WTC11 (cell line): ENCODE measurements around the gene ZNF292. TPM values are rescaled to one million over a fixed set of nuclear protein-coding genes. Genes with fewer than 3 reads are reported as not detected.

Experiments used
- ATAC-seq: fragments of 200-7000 bp; cut with Tn5 transposase; 2 replicates; pipeline ENCODE4 v1.10.0; 2021; ENCODE audit warnings: mild to moderate bottlenecking, moderate library complexity
- CTCF ChIA-PET: fragments of 300-600 bp; sonication (Branson Sonifier 250); formaldehyde crosslinking; loops from one replicate; lab custom pipeline; 2021; ENCODE audit warnings: antibody characterized with exemption; lab: Charles Lee
- POLR2A ChIA-PET: fragments of 350-600 bp; sonication (Branson Sonifier 250); formaldehyde crosslinking; loops from one replicate; lab custom pipeline; 2021; ENCODE audit warnings: antibody characterized with exemption; lab: Charles Lee
- DNase-seq: peaks from one replicate; pipeline ENCODE4 v3.0.0; 2021; ENCODE audit warnings: low spot score
- H3K27ac Mint-ChIP-seq: 2 replicates; pipeline ENCODE4 v1.8.0; 2021; ENCODE audit warnings: mixed read lengths
- H3K27me3 Mint-ChIP-seq: 2 replicates; pipeline ENCODE4 v1.8.0; 2021; ENCODE audit warnings: low read depth, mild to moderate bottlenecking, moderate library complexity, mixed read lengths
- H3K36me3 Mint-ChIP-seq: 2 replicates; pipeline ENCODE4 v1.8.0; 2021; ENCODE audit warnings: mixed read lengths
- H3K4me1 Mint-ChIP-seq: 2 replicates; pipeline ENCODE4 v1.8.0; 2022; ENCODE audit warnings: mixed read lengths
- H3K4me3 Mint-ChIP-seq: 2 replicates; pipeline ENCODE4 v1.8.0; 2021; ENCODE audit warnings: mild to moderate bottlenecking, moderate library complexity, mixed read lengths
- H3K9me3 Mint-ChIP-seq: 2 replicates; pipeline ENCODE4 v1.8.0; 2021; ENCODE audit warnings: mixed read lengths
- ATF1 ChIP-seq: sonication (generic); formaldehyde crosslinking; IDR thresholded peaks from 2 replicates; pipeline ENCODE4 v1.8.1; 2023; ENCODE audit warnings: mild to moderate bottlenecking, moderate library complexity, missing genetic modification reagents
- ATF2 ChIP-seq: sonication (generic); formaldehyde crosslinking; IDR thresholded peaks from 2 replicates; pipeline ENCODE4 v1.8.1; 2022; ENCODE audit warnings: low read depth, missing genetic modification reagents, borderline replicate concordance
- CDX4 ChIP-seq: fragments of 250-450 bp; sonication (Bioruptor Pico); IDR thresholded peaks from 2 replicates; pipeline ENCODE4 v1.9.0; 2021; ENCODE audit warnings: moderate library complexity, mild to moderate bottlenecking, inconsistent platforms, borderline replicate concordance
- CREM ChIP-seq: sonication (generic); formaldehyde crosslinking; IDR thresholded peaks from 2 replicates; pipeline ENCODE4 v1.8.1; 2022; ENCODE audit warnings: mild to moderate bottlenecking, missing genetic modification reagents, moderate library complexity
- E2F4 ChIP-seq: sonication (generic); formaldehyde crosslinking; IDR thresholded peaks from 2 replicates; pipeline ENCODE4 v1.8.1; 2022; ENCODE audit warnings: low read depth, mild to moderate bottlenecking, moderate library complexity, missing genetic modification reagents, borderline replicate concordance
- E2F5 ChIP-seq: sonication (generic); formaldehyde crosslinking; IDR thresholded peaks from 2 replicates; pipeline ENCODE4 v1.8.1; 2022; ENCODE audit warnings: mild to moderate bottlenecking, moderate library complexity, missing genetic modification reagents
- ESRRA ChIP-seq: sonication (generic); formaldehyde crosslinking; IDR thresholded peaks from 2 replicates; pipeline ENCODE4 v1.8.1; 2022; ENCODE audit warnings: mild to moderate bottlenecking, missing genetic modification reagents, borderline replicate concordance
- JAZF1 ChIP-seq: fragments of 250-450 bp; sonication (Bioruptor Pico); IDR thresholded peaks from 2 replicates; pipeline ENCODE4 v1.9.0; 2021; ENCODE audit warnings: moderate library complexity, mild to moderate bottlenecking, inconsistent platforms
- KAT7 ChIP-seq: sonication (generic); formaldehyde crosslinking; IDR thresholded peaks from 2 replicates; pipeline ENCODE4 v1.8.1; 2023; ENCODE audit warnings: missing genetic modification reagents, mild to moderate bottlenecking, borderline replicate concordance
- MLX ChIP-seq: sonication (generic); formaldehyde crosslinking; IDR thresholded peaks from 2 replicates; pipeline ENCODE4 v1.8.1; 2023; ENCODE audit warnings: mild to moderate bottlenecking, missing genetic modification reagents, moderate library complexity
- NFATC4 ChIP-seq: fragments of 250-450 bp; sonication (Bioruptor Pico); IDR thresholded peaks from 2 replicates; pipeline ENCODE4 v1.9.0; 2021; ENCODE audit warnings: mild to moderate bottlenecking
- NFYB ChIP-seq: sonication (generic); formaldehyde crosslinking; conservative IDR thresholded peaks from 2 replicates; pipeline ENCODE4 v1.8.0; 2022; ENCODE audit warnings: low read depth, missing genetic modification reagents
- NR1H2 ChIP-seq: sonication (generic); formaldehyde crosslinking; IDR thresholded peaks from 2 replicates; pipeline ENCODE4 v1.9.0; 2021; ENCODE audit warnings: mild to moderate bottlenecking, moderate library complexity, missing genetic modification reagents
- OVOL2 ChIP-seq: fragments of 250-450 bp; sonication (Bioruptor Pico); IDR thresholded peaks from 2 replicates; pipeline ENCODE4 v1.9.0; 2021; ENCODE audit warnings: mild to moderate bottlenecking, borderline replicate concordance
- PRDM15 ChIP-seq: sonication (generic); formaldehyde crosslinking; IDR thresholded peaks from 2 replicates; pipeline ENCODE4 v1.8.0; 2022; ENCODE audit warnings: missing genetic modification reagents
- SMAD3 ChIP-seq: sonication (generic); formaldehyde crosslinking; IDR thresholded peaks from 2 replicates; pipeline ENCODE4 v1.8.0; 2022; ENCODE audit warnings: missing genetic modification reagents, mild to moderate bottlenecking, borderline replicate concordance
- TCF7 ChIP-seq: sonication (generic); formaldehyde crosslinking; IDR thresholded peaks from 2 replicates; pipeline ENCODE4 v1.8.0; 2022; ENCODE audit warnings: mild to moderate bottlenecking, low read depth, missing genetic modification reagents, moderate library complexity
- ZNF281 ChIP-seq: sonication (generic); formaldehyde crosslinking; IDR thresholded peaks from 2 replicates; pipeline ENCODE4 v1.8.0; 2023; ENCODE audit warnings: mild to moderate bottlenecking, missing genetic modification reagents
- ZNF317 ChIP-seq: sonication (generic); formaldehyde crosslinking; IDR thresholded peaks from 2 replicates; pipeline ENCODE4 v1.8.1; 2023; ENCODE audit warnings: low read depth, mild to moderate bottlenecking, moderate library complexity, missing genetic modification reagents, borderline replicate concordance
- ZNF423 ChIP-seq: fragments of 250-450 bp; sonication (Bioruptor Pico); IDR thresholded peaks from 2 replicates; pipeline ENCODE4 v2.1.2; 2022; ENCODE audit warnings: mild to moderate bottlenecking, moderate library complexity
- ZNF671 ChIP-seq: fragments of 250-450 bp; sonication (Bioruptor Pico); IDR thresholded peaks from 2 replicates; pipeline ENCODE4 v1.8.0; 2021; ENCODE audit warnings: mild to moderate bottlenecking
- ZSCAN18 ChIP-seq: fragments of 250-450 bp; sonication (Bioruptor Pico); IDR thresholded peaks from 2 replicates; pipeline ENCODE4 v2.1.2; 2022; ENCODE audit warnings: mild to moderate bottlenecking, moderate library complexity
- total RNA-seq: library from RNA; stranded (reverse); gene quantifications from 3 replicates; pipeline ENCODE4 v1.2.3, GENCODE V29; 2021

Gene ZNF292
- total RNA-seq, 1 experiment from 2014 or later, result 42.1 TPM

GRCh38 chr6:87183687-87184086 lies 28.3 kb downstream of the ZNF292 start:
- DNase-seq (no peak), ATAC-seq (no peak)
- CTCF ChIA-PET, result no interaction called here
- no peak overlapping the region for H3K27ac Mint-ChIP-seq
- no peak overlapping the region for H3K4me3 Mint-ChIP-seq
- TF ChIP-seq KAT7 (CRISPR knock-in tag) (no peak), ESRRA (CRISPR knock-in tag) (no peak), ZNF423 (CRISPR knock-in tag) (no peak), CDX4 (CRISPR knock-in tag) (no peak)
- H3K4me1 Mint-ChIP-seq, result peaks cover 61% of the 10 kb centered on the region
- peaks cover 11% of the 10 kb centered on the region; the same call in 1 of the 2 replicates for H3K36me3 Mint-ChIP-seq
- H3K27me3 Mint-ChIP-seq, result no peaks in the 10 kb centered on the region
- no peaks in the 10 kb centered on the region for H3K9me3 Mint-ChIP-seq
- POLR2A ChIA-PET, result interaction anchor here (0.6 kb wide), 1 partner anchor 103 kb away, joined by 5 read pairs; no protein-coding TSS in a partner anchor

GRCh38 chr6:87184762-87185250 lies 29.4 kb downstream of the ZNF292 start:
- CTCF ChIA-PET, result no interaction called here
- peaks cover 11% of the 10 kb centered on the region; the same call in 1 of the 2 replicates for H3K36me3 Mint-ChIP-seq
- peaks cover 53% of the 10 kb centered on the region for H3K4me1 Mint-ChIP-seq
- POLR2A ChIA-PET, result interaction anchor here (0.5 kb wide), 1 partner anchor 19 kb away, joined by 3 read pairs; no protein-coding TSS in a partner anchor
- no peaks in the 10 kb centered on the region for H3K27me3 Mint-ChIP-seq
- no peaks in the 10 kb centered on the region for H3K9me3 Mint-ChIP-seq
- H3K27ac Mint-ChIP-seq, result 0 out of 2 replicates have a peak overlapping the region, but pooled peaks have one; percentile 56
- DNase-seq (no peak), ATAC-seq (no peak)
- H3K4me3 Mint-ChIP-seq, result no peak overlapping the region
- TF ChIP-seq NFATC4 (CRISPR knock-in tag) (no peak), JAZF1 (CRISPR knock-in tag) (no peak), ZSCAN18 (CRISPR knock-in tag) (no peak), ZNF281 (CRISPR knock-in tag) (no peak), TCF7 (CRISPR knock-in tag) (no peak), CREM (CRISPR knock-in tag) (no peak), E2F5 (CRISPR knock-in tag) (no peak), E2F4 (no peak), MLX (no peak), KAT7 (CRISPR knock-in tag) (no peak), PRDM15 (no peak), SMAD3 (CRISPR knock-in tag) (no peak), OVOL2 (CRISPR knock-in tag) (no peak), ZNF317 (CRISPR knock-in tag) (no peak), ZNF671 (CRISPR knock-in tag) (no peak), NR1H2 (CRISPR knock-in tag) (no peak), ATF1 (CRISPR knock-in tag) (no peak), ATF2 (CRISPR knock-in tag) (no peak), NFYB (CRISPR knock-in tag) (no peak)
